Activated gamma-delta T cell treated with Interleukin-2 at 50 U/mL for 16 hours (primary cell): Measurements from ENCODE around the gene ZNF782.
"Not testable (repeated sequence)": the region's sequence is repeated elsewhere in the genome, so short reads cannot be mapped to it uniquely, and the experiment has no call there.

Experiments
- DNase-seq: peaks from one replicate; pipeline ENCODE4 v3.0.0-alpha.2; 2020

ZNF782 gene

GRCh38 chr9:96852676-96853075 is 1.6 kb downstream of the ZNF782 start:
- DNase-seq: no peak

GRCh38 chr9:96844040-96844439 is 10.3 kb downstream of the ZNF782 start:
- no peak for DNase-seq

- DNase-seq: no peak
Observed at GRCh38 chr9:96818533-96818932, 35.8 kb downstream of the ZNF782 start.

GRCh38 chr9:96817973-96818372 is 36.3 kb downstream of the ZNF782 start:
- no peak for DNase-seq

- no peak for DNase-seq
Observed at GRCh38 chr9:96813607-96814006, 40.7 kb downstream of the ZNF782 start.

DNA sequence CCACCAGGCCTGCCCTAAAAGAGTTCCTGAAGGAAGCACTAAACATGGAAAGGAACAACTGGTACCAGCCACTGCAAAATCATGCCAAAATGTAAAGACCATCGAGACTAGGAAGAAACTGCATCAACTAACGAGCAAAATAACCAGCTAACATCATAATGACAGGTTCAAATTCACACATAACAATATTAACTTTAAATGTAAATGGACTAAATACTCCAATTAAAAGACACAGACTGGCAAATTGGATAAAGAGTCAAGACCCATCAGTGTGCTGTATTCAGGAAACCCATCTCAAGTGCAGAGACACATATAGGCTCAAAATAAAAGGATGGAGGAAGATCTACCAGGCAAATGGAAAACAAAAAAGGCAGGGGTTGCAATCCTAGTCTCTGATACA is 55.4 kb downstream of the ZNF782 start:
- DNase-seq: not testable (repeated sequence)

DNA sequence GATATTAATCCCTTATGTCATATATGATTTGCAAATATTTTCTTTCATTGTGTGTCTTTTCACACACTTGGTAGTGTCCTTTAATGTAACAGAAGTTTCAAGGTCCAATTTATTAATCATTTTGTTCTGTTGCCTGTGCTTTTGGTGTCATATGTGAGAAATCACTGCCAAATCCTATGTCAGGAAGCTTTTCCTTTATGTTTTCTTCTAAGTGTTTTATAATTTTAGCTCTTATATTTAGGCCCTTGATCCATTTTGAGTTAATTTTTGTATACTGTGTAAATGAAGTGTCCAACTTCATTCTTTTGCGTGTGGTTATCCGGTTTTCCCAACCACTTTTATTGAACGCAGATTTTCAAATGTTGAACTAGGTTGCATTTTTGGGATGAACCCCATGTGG is 70.3 kb downstream of the ZNF782 start:
- DNase-seq: no peak

GRCh38 chr9:96782235-96782634 is 72.1 kb downstream of the ZNF782 start:
- no peak for DNase-seq

- DNase-seq: no peak
Observed at GRCh38 chr9:96781552-96781951, 72.8 kb downstream of the ZNF782 start.

- DNase-seq: no peak
Observed at GRCh38 chr9:96779089-96779488, 75.2 kb downstream of the ZNF782 start.

DNA sequence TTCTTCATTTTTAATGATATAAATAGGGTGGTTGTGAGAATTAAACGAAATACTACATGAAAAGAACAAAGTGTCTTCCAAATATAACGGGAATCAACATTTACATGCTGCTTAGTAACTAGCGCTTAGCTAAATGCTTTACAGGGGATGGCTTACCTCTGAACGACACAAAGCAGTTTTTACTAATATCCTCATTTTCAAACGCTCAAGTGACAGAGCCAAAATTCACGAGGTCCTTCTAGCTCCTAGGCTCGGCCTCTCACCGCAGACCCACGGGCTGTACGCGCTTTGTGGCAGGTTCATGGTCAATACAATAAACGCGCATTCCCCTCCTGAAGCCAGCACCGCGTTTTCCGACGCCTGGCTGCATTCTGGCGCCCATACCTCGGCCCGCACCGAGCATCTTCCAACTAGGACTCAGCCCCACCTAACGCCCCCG is 76.9 kb downstream of the ZNF782 start:
- DNase-seq: no peak

DNA sequence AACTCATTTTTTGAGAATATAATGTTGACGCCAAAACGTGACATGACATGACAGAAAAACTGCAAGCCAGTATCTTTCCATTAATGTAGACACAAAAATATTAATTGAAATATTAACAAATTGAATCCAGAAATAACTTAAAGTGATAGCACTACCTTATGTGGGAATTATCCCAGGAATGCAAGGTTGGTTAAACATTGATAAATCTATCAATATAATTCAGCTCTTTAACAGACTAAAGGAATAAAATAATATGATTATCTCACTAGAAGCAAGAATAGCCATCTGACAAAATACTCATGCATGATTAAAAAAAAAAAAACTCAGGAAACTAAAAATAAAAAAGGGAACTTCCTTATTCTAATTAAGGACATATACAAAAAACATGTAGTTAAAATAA is 83.2 kb downstream of the ZNF782 start:
- DNase-seq: no peak

GRCh38 chr9:96769989-96770388 is 84.3 kb downstream of the ZNF782 start:
- DNase-seq: no peak
